ENCODE data around the gene TMEM168.
A peak's percentile ranks its signal among the peaks of the same experiment; 100 is the strongest.
"Not testable (repeated sequence)": the region's sequence is repeated elsewhere in the genome, so short reads cannot be mapped to it uniquely, and the experiment has no call there.

The TMEM168 gene, protein sequence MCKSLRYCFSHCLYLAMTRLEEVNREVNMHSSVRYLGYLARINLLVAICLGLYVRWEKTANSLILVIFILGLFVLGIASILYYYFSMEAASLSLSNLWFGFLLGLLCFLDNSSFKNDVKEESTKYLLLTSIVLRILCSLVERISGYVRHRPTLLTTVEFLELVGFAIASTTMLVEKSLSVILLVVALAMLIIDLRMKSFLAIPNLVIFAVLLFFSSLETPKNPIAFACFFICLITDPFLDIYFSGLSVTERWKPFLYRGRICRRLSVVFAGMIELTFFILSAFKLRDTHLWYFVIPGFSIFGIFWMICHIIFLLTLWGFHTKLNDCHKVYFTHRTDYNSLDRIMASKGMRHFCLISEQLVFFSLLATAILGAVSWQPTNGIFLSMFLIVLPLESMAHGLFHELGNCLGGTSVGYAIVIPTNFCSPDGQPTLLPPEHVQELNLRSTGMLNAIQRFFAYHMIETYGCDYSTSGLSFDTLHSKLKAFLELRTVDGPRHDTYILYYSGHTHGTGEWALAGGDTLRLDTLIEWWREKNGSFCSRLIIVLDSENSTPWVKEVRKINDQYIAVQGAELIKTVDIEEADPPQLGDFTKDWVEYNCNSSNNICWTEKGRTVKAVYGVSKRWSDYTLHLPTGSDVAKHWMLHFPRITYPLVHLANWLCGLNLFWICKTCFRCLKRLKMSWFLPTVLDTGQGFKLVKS

DNA sequence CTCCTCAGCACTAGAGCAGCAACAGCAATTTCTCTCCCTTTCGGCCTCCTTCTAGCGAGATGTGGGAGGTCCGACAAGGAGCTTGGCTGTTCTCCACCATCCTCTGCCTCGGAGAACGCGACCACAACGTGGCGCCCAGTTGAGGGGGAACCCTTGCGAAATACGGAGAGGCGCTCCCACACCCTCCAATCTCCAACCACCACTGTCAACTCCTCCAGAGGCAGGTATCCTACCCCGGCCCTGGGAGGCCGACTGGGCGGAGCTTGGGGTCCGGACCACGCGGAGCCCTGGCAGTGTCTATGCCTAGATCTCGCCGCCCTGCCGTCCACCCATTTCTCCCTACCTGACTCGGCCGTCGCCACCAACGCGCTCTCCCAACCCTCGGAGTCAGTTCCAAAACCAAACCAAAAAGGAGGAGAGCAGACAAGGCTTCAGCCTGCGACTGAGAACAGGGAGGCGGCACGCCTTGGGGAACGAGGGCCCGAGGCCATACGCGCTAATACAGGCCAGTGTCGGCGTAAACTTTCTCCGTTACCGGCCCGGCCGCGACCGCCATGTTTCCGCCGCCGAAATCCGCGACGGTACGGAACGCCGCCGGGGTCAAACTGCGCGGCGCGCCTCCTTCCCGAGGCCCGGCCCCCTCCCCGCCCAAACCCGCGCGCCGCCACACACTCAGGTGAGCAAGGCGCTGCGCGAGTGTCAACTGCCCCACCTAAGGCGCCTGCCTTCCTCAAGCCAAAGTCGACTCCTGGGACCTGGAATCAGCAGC is at the start of gene TMEM168:
TSS of gene TMEM168 (minus strand) at position 577 of the 769 bp plus-strand sequence. CDS start 5,568 bp downstream, outside the sequence.
- DNase-seq, result peak; percentile 73 to 91

DNA sequence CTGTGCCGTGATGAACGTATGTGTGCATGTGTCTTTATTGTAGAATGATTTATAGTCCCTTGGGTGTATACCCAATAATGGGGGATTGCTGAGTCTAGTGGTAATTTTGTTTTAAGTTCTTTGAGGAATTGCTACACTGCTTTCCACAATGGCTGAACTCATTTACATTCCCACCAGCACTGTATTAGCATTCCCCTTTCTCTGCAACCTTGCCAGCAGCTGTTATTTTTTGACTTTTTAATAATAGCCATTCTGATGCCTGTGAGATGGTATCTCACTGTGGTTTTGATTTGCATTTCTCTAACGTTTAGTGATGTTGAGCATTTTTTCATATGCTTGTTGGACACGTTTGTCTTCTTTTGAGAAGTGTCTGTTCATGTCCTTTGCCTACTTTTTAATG is 45.7 kb upstream of the TMEM168 start:
- DNase-seq, result peak; percentile 83 to 88

DNA sequence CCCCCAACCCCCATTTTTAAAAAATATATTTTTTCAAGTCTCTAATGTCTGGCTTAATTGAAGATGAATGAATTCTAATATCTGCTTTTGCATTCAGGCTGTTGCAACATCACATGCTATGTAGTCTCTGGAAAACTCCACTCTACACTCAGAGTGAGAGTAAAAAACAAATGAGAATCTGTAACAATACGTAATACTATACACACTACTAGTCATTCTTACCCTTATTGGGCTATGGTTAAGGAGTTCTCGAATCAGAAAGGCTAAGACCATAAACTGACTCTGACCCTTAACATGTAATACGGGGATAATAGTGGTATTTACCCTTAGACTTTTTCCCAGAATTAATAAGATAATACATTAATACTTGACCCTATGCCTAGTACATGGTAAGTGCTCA is 42.9 kb upstream of the TMEM168 start:
- DNase-seq, result no peak

DNA sequence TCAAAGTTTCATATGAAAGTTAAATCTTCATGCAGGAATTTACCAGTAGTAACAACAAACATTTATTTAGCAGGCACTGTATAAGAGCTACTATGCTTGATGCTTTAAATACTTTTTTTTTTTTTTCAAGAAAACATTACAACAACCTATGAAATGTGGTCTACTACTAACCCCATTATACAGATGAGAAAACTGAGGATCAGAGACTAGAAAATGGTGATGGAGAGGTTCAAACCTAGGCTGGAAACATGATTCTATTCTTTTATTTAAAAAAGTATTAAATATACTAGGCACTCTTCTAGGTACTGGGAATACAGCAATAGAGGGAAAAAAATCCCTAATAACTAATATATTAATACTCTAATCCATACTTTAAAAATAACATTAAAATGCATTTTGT is 40.6 kb upstream of the TMEM168 start:
- no peak for DNase-seq

DNA sequence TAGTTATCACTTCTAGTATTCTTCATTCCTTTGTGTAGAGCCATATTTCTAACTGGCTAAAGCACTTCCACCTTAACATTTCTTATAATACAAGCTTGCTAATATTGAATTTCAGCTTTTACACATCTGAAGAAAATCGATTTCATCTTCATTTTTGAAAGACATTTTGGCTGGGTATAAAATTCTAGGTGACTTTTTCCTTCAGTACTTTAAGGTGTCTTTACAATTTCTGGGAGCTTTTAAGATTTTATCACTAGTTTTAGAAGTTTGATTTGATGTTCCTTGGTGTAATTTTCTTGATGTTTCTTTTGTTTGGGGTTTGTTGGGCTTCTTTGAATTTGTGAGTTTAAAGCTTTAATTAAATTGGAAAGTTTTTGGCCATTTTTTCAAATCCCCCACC is 38.5 kb upstream of the TMEM168 start:
- no peak for DNase-seq

DNA sequence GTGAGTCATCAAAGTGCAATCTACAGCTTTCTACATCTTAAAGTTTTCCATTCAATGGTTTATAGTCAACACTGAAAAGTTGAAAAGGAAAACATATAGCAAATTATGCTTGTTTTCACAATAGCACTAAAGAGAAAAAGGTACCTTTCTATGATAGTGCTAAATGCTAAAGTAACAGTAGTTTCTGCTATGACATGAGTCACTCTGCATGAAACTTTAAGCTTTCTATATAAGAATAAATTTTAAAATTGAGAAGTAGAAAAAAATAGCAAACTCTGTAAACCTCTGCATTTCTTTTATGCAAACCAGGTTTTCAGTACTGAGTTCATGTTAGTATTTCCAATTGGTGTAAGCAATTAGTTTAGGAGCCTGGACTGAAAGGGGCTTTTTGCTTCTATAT is 31.2 kb upstream of the TMEM168 start:
- DNase-seq, result no peak

DNA sequence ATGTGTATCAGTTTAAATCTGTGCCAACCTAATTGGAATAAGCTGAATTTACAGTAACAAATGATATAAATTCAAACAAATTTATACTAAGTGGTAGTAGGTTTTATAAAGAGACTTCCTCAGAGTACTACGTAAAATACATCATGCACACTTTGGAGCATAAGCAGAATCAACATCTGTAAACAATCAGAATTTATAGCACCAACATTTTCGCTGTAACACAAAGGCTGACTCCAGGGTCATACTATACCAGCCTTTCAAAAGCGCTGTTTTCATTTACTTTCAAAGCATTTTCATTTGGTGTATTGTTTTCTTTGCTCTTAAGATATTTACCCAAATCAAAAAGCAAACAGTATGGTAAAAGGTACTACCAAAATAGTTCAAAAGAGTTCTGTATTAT is 29.3 kb upstream of the TMEM168 start:
- DNase-seq, result no peak

DNA sequence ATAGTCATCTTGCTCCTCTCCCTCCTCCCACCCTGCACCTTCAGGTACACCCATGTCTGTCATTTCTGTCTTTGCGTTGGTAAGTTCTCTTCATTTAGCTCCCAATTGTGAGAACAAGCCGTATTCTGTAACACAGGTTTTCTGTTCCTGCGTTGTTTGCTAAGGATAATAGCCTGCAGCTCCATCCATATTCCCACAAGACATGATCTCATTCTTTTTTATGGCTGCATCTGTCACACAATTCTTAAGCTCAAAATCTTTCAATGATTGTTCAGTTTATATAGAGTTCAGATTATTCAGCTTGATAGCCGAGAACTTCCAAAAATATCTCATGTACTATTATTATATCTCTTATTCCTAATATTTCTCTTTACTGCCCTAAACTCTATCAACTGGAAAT is 16.0 kb upstream of the TMEM168 start:
- no peak for DNase-seq

DNA sequence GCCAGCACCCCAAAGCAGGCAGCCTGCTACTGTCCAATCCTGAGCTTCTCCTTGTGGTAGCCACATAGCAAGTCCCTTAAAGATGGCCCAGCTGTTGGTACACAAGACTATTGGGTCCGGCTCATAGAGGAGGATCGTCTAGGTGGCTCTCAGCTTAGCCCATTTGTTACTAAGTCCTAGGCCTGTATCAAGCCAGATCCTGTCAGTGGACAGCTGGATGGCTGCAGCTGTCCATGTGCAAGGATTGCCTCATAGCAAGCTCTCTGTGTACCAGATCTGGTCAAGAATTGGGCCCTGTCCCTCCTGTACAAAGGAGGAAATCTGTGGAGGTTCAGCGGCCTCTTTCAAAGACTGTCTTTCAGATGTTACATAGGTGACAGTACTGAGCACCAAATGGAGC is 12.2 kb upstream of the TMEM168 start:
- no peak for DNase-seq

DNA sequence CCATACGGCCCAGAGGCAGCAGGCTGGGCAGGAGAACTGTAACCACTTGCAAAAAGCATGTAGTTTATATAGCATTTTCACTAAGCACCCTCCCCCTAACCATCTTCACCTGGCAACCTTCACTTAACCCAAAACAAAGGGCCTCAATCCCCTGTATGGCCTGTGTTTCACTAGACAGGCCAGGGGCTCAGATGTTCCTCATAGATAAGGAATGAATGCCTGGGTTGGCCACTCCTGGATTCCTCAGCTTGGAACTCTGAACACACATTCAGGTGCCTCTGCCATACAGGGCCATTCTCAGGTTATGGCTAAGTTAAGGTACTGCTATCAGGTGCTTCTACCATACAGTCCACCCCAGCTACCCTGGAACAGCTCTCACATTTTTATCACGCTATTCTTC is 10.3 kb upstream of the TMEM168 start:
- DNase-seq, result no peak

DNA sequence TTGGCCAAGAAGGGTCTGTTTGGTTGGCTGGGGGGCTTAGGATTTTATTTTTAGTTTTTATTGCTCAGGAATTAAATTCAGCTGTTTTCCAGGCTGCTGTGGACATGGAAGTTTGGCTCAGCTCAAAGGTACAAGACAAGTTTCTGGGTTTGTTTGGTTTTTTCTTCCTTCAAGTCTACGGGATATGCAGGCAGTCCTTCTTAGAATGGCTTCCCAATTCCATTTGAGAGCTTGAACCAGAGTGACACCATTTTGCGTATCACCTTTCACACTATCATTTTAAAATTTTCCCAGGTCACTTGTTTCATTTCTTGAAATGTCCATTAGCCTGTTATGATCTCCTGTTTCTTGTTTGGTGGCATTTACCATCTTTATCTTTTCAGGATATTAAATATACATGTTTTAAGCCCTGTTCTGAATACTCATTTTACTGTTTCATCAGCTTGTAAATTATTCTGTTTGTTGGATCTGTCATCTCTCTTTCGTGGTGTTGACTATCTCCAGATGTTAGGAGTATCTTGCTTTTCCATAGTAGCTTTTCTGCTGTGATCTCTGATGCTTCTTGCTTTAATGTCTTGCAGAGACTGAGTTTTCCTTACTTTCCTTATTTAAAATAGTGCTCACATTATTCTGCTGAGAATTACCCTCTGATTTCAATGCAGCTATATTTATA is 9.4 kb upstream of the TMEM168 start:
- DNase-seq, result no peak

DNA sequence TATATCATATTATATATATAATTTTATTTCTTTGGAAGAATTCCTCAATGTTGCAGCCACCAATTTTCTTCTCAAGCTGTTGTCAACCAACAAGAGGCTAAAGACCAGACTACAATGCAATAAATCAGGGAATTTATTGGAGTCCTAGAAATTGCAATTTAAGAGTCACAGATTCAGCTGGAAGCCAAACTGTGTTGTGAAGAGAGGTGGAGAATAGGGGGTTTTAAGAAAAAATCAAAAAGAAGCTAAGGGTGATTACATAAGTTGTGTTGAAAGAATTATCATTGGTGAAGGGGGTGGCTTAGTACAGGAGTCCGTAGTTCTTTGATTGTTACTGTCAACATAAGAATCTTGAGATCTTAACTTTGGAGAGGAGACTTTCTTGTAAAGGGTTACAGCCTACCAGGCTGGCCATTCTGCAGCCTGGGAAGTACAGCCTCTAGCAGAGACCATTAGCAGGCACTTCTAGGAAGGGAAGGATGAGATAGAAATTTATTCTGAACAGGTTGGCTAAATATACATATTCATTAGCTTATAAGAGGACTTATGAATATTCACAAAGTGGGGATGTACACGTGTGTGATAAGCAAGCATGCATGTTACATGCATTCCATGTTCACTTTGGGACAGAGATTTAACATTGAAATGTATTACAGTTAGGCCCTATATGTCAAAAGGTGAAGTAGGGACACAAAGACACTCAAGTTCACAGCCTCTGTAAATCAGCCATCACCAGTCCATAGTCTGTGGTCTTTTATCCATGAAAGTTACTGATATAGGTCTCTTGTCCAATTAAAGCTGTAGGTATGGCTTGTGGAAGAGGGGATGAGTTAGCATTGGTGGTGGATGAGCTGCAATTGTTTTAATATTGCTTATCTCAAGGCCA is 8.3 kb upstream of the TMEM168 start:
- DNase-seq, result peak in 1 of 2 experiments; percentile 14

DNA sequence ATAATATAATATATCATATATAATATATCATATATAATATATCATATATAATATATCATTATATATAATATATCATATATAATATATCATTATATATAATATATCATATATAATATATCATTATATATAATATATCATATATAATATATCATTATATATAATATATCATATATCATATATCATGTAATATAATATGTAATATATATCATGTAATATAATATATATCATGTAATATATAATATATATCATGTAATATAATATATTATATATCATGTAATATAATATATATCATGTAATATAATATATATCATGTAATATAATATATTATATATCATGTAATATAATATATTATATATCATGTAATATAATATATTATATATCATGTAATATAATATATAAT is 6.4 kb upstream of the TMEM168 start:
- not testable (repeated sequence) for DNase-seq

DNA sequence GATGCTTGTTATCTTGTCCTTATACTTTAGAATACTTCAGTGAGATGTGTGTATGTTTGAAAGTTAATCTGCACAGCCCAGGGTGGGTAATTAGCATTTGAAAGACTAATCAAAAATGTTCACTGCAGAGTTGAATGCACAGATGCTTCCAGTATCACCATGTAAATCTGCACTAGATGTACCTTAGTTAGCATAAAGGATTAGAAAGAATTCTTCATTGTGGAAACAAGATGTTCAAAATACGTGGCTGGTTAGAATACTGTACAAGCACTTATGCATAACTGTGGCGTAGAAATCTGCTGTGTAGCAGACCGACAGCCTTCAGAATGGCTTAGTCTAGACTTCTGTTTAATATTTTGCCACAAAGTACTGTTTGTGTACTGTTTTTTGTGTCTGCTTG is 2.2 kb upstream of the TMEM168 start:
- DNase-seq, result no peak

DNA sequence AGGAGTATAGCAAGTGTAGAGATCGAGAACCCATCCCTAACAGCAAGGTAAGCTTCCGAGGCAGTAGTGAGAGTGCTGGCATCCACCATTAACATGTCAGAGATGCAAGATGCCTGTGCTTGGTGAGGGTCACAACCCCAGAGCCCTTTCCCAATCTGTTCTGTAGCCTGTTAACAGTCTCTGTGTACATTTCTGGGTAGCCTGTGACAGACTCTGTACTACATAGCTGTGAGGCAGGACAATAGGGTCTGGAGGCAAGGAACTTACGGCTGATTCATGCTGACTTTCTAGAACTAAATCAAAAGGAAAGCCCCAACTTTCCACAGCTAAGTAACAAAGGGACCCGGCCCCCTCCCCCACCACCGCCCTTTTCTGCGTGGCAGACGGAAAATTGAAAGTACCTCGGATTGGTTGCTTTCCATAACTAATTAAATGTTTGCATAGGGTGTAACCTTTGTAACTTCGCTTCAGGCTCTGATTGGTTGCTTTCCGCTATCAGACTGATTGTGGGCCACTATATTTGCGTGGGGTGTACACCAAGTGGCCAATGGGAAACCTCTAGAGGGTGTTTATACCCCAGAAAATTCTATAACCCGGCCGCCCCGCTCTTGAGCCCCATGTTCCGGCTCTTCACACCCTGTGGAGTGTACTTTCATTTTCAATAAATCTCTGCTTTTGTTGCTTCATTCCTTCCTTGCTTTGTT is 1.4 kb upstream of the TMEM168 start:
- no peak for DNase-seq

DNA sequence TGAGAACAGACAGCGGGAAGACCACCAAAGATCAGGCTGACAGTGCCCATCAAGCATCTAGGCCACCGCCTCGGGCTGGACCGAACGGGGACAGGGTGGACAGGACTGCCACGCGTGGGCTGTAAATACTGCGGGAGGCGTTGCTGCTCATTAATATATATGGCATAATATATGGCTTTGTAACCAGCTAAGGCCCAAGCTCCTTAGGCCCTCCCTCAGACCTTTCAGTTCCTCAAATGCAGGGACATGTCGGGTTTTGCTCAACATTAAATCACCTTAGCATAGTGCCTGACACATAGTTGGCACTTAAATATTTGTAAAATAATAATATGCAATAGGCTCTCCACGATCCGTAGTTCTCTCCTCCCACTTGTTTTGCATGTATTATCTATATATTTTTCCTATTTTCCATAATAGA is 402 bp upstream of the TMEM168 start:
- DNase-seq, result no peak

DNA sequence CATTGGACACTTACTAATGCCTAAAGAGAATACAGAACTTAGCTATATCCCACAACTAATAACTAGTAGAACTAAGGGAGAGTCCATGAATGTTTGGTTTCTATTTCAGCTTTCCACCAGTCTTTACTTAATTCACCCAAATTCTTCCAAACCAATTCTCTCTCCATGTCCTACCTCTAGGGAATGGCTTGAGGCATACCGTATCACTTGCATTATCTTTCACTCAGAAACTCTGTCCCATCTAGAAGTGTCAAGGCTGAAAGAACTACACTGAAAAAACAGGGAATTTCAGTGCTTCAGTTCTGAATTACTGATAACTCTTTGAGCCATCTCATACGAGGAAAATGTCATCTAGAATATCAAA is 758 bp downstream of the TMEM168 start:
- no peak for DNase-seq

DNA sequence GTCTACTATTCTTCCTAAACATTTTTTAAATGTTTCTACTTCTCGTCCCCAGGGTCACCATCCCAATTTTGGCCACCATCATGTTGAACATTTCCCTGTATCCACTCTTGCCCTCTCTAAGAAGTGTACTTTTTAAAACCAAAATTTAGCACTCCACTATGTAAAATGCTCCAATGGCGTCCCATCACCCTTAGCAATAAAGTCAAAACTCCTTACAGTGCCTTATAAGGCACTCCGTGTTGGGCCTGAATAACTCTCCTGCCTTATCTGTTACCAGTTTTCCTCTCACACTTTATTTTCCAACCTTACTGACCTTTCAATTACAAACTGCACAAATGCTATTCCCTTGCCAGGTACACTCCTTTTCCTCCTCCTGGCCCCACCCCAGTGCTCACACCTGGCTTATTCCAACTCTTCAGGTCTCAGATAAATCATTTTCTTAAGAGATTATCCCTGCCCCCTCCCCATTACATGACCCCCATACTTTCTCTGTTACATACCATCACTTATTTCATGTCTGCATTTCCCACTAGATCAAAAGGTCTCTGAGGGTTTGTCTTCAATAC is 1.3 kb downstream of the TMEM168 start:
- peak in 1 of 2 experiments; percentile 33 for DNase-seq

DNA sequence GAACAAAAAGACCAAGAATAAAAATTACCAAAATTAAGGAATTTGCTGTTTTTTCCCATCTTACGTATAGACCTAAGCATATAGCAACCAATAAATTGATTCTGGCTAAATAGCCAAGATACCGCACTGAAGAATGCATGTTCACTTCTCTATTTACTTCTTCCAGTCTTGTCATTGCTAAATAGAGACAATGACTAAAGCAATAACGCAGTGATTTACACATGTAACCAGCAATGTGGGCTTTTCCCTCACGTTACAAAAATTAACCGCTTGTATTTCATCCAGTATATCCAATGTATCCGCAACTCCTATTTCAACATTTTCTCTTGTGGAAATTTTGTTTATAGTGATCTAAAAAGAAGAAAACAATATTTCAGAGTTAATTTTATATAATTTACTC is 5.6 kb downstream of the TMEM168 start:
- no peak for DNase-seq

DNA sequence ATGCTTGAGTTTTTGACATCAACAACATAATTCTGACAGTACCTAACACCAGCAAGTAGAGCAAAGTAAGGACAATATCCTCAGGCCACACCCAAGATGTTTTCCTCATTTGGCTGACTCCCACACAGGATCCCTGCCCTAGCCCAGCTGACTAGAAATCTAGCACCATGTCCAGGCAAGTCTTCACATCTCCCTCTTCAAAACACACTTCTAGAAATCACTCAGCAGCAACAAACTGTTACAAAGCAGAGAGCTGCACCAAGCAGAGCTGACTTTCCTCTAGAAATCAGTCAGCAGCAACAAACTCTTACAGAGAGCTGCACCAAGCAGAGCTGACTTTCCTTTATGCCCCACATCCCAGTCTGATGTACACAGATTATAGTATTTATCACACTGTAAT is 7.7 kb downstream of the TMEM168 start:
- no peak for DNase-seq

DNA sequence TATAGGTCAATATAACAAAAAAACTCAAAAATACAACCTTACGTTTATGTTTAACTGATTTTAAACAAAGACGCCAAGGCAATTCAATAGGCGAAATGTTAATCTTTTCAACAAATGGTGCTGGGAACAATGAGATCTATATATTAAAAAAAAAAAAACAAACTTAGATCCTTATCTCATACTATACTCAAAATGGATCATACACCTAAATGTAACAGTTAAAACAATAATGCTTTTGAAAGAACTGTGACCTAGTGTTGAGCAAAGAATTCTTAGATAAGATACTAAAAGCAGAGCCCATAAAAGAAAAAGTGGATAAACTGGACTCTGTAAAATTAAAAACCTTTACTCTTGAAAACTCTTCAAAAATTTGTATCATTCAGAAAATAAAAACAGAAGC is 8.6 kb downstream of the TMEM168 start:
- no peak for DNase-seq

Data from NCI-H526 (cell line).